Measurements from ENCODE around the gene MXRA7.

DNA sequence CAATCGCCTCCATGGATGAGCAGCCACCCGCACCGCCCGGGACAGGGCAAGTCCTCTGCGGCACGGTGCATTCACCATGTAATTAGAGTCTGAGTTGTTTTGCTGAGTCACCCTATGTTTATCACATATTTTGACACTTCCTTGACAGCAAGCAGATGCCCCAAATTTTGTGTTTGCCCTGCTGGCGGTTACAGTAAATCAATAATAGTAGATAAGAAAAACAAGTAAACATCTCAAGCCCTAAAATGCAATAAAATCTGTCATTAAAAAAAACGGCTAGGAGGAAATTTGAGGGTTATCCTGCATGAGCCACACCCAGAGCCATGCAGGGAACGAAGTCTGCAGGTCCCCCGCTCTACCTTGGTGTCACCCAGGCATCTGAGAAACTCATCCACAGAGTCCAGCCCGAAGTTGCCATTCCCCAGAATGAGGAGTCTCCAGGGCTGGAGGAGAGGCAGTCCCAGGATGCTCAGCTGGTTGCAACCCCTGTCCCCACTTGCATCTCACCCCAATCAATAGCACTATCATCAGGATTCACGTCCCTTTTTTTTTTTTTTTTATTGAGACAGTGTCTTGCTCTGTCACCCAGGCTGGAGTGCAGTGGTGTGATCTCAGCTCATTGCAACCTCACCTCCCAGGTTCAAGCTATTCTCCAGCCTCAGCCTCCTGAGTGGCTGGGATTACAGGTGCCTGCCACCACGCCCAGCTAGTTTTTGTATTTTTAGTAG, 50.7 kb downstream of the MXRA7 start:
- TF ChIP-seq EZH2phosphoT487 (conservative IDR thresholded peaks at IDR 0.05; ENCODE audit: low read length), result no peak
- TF ChIP-seq, protein P1, sequence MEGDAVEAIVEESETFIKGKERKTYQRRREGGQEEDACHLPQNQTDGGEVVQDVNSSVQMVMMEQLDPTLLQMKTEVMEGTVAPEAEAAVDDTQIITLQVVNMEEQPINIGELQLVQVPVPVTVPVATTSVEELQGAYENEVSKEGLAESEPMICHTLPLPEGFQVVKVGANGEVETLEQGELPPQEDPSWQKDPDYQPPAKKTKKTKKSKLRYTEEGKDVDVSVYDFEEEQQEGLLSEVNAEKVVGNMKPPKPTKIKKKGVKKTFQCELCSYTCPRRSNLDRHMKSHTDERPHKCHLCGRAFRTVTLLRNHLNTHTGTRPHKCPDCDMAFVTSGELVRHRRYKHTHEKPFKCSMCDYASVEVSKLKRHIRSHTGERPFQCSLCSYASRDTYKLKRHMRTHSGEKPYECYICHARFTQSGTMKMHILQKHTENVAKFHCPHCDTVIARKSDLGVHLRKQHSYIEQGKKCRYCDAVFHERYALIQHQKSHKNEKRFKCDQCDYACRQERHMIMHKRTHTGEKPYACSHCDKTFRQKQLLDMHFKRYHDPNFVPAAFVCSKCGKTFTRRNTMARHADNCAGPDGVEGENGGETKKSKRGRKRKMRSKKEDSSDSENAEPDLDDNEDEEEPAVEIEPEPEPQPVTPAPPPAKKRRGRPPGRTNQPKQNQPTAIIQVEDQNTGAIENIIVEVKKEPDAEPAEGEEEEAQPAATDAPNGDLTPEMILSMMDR (IDR thresholded peaks at IDR 0.05; ENCODE audit: insufficient read depth, low read length, poor library complexity, severe bottlenecking), result no peak
